ENCODE data around the gene TSPOAP1.

Gene TSPOAP1

DNA sequence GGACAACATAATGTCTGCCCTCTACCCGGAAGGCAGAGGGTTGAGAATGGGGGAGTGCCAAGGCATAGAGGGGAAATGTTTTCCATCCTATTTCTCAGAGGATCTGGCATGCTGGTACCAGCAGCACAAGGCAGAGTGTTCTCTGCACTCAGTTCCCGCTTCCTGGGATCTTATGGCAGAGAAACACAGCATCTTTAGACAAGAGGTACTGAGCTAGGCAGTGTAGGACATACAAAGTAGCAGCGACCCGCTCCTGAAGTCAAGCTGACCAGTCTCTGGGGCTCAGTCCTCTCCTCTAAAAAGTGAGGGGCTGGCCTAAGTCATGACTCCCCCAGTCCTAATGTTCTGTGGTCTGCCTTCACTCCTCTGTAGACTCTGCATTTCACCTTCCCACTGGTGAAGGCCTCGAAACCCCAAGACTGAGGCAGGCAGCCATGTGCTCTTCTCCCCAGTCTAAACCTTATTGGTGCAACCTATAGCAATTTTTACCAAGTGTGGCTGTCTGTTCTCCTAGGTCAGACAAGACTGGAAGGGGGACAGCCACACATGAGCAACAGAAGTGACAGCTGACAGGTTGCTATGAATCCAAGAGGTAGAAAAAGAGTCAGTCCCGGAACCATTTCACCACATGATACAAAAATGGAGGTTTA, 11.3 kb upstream of the TSPOAP1 start:
- no peak for DNase-seq (ENCODE audit: low read depth)

GRCh38 chr17:58338841-58339754, 10.5 kb upstream of the TSPOAP1 start:
- DNase-seq (ENCODE audit: low read depth) = no peak

- no peak for DNase-seq (ENCODE audit: low read depth)
These were observed 9.9 kb upstream of the TSPOAP1 start for GRCh38 chr17:58338454-58338840.

GRCh38 chr17:58337600-58338453, 9.2 kb upstream of the TSPOAP1 start:
- DNase-seq (ENCODE audit: low read depth) = no peak

- no peak for DNase-seq (ENCODE audit: low read depth)
These were observed 8.6 kb upstream of the TSPOAP1 start for GRCh38 chr17:58337210-58337599.

DNA sequence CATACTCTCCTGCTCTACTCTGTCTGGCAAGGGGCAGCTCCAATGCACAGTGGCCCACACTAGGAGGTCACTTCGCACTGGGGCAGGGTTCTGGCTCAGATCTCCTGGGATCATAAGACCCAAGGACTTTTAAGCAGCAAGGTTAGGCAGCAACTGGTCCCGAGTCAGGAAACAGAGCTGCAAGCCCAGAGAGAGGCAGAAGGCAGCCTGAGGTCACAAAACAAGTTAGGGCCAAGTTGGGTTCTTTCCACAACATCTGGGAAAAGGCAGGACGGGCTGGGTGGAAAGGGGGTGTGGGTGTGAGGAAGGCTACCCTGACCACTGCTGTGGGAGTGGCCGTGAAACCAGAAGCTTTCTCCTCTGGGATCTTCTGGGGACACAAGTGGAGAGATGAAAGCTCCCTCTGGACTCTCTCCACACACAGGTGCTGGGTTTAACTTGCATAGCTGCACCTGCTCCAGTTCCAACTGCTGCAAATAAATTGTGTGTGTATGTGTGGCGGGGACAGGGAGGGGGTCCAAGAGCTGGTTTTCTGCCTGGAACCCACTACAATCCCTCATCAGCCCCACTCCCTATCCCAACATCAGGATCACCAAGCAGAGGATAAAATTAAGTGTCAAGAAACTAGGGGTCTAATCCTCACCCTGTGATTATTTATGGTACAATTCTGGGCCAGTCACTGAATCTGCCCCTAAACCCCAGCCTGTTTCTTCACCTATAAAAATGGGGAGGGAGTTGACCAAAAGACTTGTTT, 8.0 kb upstream of the TSPOAP1 start:
- DNase-seq (ENCODE audit: low read depth) = no peak

- DNase-seq (ENCODE audit: low read depth) = no peak
These were observed 7.3 kb upstream of the TSPOAP1 start for GRCh38 chr17:58335779-58336455.

DNA sequence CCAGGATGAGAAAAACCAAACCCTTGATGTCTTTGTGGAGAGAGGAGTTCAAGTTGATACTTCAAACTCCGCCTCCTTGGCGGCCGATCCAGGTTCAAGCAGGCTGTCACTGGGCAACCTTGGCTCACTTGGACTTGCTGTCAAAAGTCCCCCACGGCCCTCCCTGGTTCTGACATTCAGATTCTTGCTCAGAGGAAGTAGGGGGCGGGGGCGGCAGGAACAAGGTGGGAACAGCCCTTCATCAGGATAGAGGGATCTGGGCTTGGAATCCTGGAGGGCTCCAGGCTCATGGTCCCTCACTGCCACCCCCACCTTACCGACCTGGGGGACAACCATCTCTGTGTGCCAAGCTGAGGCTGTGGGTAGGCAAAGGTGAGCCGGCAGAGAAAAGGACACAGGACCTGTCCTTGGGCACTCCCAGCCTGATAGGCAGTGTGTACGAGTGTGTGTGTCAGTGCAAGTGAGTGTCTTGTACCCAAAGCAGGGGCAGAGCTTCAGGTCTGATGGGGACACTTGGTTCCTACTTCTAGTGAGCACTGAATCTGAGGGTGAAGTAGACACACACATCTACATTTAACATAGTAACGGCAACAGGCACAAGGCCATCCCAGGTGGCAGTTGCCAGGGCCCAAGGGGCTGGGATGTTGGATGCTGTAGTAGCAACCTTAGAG, 6.6 kb upstream of the TSPOAP1 start:
- no peak for DNase-seq (ENCODE audit: low read depth)

DNA sequence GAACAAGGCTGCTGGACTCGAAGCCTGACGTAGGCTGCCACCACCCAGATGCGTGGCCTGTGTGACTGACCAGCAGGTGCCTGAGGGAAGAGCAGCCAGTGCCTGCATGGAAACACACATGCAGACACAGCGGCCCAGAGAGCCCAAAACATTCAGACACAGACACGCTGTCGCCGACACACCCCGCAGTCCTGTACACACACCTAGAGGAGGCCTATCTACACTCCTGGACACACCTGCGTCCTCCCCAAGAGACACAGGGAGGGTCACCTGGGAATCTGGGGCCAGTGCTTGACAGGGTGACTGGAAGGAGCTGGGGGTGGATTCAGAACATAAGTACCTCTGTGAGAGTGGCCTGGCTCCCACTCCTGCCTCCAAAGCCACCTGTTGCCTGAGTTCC, 6.1 kb upstream of the TSPOAP1 start:
- DNase-seq (ENCODE audit: low read depth) = no peak

GRCh38 chr17:58334256-58334655, 5.7 kb upstream of the TSPOAP1 start:
- no peak for DNase-seq (ENCODE audit: low read depth)

DNA sequence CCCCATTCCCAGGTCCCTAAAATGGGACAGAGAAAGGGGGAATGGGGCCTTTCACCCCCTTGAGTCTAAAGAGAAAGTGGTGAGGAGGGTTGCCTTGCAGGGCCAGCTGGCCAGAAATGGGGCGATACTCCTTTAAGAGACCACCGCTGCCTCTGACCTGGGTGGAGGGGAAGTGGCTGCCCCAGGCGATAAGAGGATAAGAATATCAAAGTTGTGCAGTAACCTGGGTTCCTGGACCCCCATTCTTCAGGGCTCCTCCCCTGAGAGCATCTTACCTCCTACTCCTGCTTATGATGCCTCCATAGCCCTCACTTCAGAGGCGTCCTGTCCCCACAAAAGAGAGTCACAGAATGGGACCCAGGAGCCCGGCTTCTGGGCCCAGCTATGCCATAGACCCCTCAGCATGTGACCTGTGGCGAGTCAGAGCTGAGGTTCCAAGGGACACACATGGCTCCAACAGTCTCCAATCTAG, 5.2 kb upstream of the TSPOAP1 start:
- DNase-seq (ENCODE audit: low read depth) = no peak

DNA sequence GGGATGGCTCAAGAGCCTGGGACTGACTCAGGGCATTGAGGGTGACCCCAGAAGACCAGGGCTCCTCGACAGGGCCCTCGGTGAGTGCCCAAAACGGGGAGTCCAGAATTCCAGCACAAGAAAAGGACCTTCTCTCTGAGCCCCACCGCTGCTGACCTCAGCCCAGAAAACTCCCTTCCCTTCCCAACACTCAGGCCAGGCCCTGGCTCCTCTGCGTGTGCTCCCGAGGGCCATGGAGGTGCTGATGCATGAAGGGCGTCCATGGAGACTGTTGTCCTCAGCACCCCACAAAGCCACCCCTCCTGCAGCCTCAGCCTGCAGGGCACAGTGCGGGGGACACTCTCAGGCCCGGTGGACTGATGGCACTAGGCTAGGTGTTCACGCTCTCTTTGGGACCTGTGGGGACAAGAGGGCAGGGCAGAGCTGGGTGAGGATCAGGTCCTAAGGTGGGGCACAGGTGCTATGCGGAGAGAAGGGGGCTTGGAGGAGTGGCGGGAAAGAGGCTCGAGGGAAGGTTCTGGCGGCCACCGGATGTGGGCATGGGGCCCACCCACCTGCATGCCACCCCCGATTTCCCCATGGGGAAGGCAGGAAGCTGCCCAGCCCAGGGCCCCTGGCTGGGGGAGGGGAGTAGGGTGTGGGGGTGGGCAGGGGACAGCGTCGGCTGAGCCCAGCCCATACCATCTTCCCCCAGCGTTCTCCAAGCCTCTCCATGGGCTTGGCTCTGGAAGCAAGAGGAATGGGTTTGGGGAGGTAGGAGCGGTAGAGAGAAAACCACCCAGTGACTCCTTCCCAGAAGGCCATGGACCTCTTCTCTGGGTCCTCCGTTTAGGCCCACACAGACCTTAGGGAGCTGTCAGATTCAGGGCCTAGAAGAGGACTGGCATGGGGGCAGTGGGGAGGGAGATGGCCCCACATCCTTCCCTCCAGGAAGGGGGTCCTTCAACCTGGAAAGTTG, 4.5 kb upstream of the TSPOAP1 start:
- DNase-seq (ENCODE audit: low read depth) = no peak

DNA sequence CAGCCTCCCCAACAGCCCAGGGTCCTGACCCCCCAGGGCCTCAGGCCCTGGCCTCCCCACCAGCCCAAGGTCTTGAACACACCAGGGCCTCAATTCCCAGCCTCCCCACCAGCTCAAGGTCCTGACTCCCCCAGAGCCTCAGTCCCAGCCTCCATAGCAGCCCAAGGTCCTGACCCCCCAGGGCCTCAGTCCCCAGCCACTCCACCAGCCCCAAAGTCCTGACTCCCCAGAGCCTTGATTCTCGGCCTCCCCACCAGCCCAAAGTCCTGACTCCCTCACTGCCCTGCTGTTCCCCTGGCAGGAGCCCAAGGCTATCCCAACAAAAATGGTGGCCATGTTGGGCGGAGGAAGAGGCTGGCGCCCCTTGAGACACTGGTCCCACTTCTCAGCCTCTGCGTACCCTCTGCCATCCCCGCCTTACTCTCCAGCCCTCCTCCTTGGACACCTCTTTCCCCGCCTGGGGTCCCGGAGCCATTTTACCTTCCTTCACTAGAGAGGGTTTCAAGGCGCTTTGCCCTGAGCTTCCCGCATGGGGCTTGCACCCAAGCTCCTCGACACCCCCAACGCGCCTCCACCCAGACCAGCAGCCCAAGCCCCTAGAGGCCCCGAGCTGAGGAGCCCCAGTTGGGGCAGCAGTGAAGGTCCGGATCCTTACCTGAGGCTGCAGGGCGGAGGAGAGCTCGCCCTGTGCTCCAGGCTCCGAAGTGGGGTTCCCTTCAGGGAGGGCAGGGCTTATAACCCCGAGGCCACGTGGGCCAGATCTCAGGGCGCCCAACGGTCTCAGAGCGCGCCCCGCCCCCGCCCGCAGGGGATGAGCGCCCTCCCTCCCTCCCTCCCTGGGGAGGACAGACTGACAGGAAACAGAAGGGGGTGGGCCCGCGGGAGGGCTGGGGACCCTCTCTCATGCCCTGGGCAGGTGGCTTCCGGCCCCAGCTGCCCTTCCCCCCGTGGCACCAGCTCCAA, 3.5 kb upstream of the TSPOAP1 start:
- no peak for DNase-seq (ENCODE audit: low read depth)

GRCh38 chr17:58330997-58331814, 2.6 kb upstream of the TSPOAP1 start:
- no peak for DNase-seq (ENCODE audit: low read depth)

DNA sequence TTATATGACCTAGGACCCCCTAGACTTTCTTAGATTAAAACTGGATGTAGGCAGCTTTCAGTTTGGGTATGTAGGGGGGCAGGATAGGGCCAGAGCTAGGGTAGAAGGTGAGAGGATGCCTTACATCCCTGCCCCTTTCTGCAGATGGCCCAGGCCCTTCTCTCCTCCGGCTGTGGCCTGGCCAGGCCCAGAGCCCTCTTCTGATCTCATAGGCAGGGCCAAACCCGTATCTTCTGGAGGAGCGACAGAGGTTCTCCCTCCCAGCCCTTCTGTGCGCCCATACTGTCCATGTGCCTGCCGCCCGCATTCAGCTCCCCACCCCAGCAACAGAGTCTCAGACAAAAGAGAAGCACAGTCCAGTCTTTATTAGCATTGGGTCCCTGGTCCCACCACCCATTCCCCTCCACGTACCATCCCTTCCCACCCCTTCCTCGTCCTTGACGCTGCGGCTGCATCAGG, 2.0 kb upstream of the TSPOAP1 start:
- no peak for DNase-seq (ENCODE audit: low read depth)

GRCh38 chr17:58329810-58330537, 1.4 kb upstream of the TSPOAP1 start:
- no peak for DNase-seq (ENCODE audit: low read depth)

Data from fibroblast of gingiva (primary cell).